Measurements from ENCODE around the gene ZBTB46.
"Not testable (repeated sequence)": the region's sequence is repeated elsewhere in the genome, so short reads cannot be mapped to it uniquely, and the experiment has no call there.

The ZBTB46 gene

GRCh38 chr20:63858393-63859165 lies 27.5 kb upstream of the ZBTB46 start:
- peak in 1 of 2 donors; percentile 40 for DNase-seq

GRCh38 chr20:63857764-63858392 lies 26.8 kb upstream of the ZBTB46 start:
- DNase-seq, result no peak

DNA sequence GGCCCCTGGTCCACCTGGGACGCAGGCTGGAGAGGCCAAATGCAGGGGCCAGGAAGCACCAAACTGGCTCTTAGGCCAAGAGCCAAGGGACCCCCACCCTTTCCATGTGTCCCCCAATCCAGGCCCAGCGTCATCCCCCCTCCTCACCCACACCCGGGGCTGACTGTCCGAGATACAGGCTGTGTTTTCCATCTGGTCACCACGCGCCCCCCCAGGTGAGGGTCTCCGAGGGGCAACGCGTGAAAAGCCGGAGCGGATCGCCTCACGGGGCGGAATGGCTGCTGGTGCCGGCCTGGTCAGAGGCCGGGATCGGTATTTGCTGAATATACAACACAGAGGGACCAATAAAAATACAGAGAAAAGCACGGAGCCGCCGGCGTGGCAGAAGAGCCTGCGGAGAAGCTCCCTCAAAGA lies 25.0 kb upstream of the ZBTB46 start:
- no peak for DNase-seq

- DNase-seq, result no peak
Observed at GRCh38 chr20:63855363-63856097, 24.5 kb upstream of the ZBTB46 start.

DNA sequence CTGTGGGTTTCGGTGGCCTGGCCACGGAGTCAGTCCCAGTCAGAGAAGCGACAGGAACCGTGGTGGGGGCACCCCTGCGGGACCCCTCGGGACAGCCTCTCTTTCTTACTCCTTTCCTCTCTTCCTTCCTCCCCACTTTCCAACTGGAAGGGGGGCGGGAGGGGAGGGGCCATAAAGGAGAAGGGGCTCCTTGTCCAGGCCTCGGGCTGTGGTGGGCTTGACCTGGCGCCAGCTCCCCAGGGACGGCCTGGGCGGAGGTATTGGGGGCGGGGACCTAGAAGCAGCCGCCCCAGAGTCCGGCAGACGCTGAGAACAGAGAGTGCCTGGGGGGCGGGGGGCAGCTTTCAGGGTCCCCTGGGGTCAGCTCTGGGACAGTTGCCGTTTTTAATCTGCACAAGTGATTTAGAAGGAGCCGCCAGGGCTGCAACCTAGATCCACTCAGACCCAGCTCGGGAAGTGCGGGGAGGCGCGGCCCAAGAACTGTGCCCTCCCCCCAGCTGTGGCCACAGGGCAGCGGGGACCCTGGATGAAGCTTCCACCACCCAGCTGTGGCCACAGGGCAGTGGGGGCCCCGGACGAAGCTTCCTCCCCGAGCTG lies 23.8 kb upstream of the ZBTB46 start:
- no peak for DNase-seq

GRCh38 chr20:63854069-63854765 lies 23.2 kb upstream of the ZBTB46 start:
- peak in 1 of 2 donors; percentile 33 for DNase-seq

- DNase-seq, result not testable (repeated sequence)
Observed at GRCh38 chr20:63853733-63854068, 22.6 kb upstream of the ZBTB46 start.

DNA sequence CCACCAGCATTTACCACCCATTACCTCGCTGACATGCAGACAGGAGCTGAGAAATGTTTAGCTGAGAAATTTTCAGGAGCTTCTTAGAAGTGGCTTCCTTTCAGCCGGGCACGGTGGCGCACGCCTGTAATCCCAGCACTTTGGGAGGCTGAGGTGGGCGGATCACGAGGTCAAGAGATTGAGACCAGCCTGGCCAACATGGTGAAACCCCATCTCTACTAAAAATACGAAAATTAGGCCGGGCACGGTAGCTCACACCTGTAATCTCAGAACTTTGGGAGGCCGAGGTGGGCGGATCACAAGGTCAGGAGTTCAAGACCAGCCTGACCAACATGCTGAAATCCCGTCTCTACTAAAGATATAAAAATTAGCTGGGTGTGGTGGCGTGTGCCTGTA lies 20.5 kb upstream of the ZBTB46 start:
- DNase-seq, result not testable (repeated sequence)

DNA sequence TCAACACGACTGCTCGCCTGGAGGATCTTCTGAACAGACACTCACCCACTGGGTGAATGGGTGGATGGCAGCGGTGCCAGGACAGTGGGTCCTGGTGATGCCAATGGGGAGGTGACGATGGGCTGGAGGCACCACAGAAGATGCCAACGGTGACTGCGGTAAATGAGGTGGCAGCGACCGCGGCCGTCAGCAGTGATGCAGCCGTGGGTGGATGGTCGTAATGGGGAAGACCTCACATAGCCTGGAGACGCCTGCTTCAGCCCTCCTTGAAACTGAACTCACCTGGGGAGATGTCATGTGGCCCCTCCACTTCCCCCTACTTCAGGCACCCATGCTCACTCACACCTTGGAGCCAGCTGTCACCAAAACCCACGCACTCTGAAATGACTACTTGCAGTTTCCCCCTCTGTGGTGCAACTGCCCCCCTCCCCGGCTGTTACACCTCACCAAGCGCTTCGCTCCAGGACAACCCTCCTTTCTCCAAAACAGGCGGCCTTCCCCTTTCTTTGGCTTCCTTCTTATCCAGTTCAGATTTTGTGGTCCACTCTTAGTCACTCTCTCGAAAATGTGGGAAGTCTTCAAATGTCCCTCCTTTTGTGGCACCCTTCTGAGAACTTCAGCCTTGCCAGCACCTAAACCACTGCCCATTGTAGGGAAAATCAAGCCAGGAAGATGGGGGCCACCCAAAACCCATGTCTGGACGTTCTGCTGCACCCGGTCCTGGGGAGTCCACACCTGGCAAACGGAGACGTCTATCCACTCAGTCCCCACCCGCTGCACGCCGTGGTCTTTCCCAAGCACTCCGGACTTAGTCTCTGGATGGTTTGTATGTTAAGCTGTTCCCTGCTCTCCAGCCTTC lies 19.9 kb upstream of the ZBTB46 start:
- no peak for DNase-seq

DNA sequence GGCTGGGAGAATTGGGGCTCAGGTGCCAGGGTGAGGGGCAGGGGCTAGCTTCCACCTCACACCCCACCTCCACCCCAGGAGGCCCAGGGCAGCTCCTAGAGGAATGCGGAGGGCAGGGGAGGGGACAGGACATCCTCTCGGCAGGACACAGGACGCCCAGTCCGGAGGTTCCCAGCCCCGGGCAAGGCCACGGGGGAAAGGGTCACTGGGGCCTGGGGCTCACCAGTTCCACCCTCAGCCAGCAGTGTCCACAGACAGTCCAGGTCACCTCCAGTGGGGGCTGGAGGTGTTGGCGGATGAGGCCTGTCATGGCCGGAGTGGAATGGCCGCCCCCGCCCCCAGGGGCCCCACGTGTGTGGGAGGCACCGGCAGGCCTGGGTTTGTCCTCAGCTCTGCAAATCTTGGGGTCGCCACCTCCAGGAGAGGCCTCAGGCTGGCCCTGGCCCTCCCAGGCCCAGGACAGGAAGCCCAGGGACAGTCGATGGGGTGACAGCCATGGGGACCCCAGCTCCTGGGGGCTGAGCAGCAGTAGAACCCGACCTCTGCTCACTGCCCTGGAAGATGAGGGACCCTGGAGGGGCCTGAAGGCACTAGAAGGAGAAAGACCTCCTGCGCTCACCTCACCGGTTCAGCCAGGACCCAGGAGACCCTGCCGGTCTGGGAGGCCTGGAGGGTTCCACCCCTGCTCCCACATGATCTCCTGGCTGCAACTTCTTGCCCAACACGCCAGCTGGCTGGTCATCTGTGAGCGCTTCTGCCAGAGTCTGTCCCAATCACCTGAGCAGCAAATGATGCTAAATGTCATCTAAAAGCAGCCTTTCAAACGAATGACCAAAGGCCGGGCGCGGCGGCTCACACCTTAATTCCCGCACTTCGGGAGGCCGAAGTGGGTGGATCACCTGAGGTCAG lies 17.2 kb upstream of the ZBTB46 start:
- DNase-seq, result no peak

- peak in 1 of 2 donors; percentile 31 for DNase-seq
Observed at GRCh38 chr20:63847237-63848002, 16.4 kb upstream of the ZBTB46 start.

DNA sequence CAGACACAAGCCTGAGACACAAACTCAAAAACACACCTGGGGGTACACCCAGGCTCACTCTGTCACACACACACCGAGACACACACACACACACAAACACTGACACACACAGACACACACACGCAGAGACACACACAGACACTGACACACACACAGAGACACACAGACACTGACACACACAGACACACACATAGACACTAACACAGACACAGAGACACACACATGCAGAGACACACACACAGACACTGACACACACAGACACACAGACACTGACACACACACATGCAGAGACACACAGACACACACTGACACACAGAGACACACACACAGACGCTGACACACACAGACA lies 15.8 kb upstream of the ZBTB46 start:
- no peak for DNase-seq

DNA sequence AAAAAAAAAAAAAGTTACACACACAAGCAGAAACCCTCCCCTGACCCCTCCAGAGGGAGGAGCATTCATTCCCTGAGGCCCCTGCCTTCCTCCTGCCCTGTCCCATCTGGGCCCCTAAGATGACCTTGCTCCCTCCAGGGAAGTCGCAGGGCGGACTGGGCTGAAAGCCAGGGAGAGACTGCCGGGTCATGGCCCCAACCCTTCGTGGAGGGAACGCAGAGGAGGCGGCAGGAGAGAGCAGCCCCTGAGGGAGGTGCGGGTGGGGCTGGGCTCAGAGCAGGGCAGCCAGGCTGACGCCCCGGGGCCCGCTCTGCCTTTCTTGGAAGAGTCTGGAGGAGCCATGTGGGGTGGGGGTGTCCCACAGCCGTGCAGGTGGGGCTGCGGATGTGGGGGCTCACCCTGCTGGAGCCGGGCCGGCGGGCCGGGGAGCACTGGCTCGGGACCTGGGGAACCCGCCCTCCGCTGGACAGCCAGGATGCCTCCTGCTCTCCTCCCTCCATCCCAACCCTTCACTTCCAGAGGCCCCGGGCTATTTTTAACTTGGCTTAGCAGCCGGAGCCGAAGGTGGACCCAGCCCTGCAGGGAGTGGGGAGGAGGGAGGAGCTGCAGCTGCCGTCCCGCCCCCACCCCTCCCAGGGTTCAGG lies 15.2 kb upstream of the ZBTB46 start:
- DNase-seq, result no peak

DNA sequence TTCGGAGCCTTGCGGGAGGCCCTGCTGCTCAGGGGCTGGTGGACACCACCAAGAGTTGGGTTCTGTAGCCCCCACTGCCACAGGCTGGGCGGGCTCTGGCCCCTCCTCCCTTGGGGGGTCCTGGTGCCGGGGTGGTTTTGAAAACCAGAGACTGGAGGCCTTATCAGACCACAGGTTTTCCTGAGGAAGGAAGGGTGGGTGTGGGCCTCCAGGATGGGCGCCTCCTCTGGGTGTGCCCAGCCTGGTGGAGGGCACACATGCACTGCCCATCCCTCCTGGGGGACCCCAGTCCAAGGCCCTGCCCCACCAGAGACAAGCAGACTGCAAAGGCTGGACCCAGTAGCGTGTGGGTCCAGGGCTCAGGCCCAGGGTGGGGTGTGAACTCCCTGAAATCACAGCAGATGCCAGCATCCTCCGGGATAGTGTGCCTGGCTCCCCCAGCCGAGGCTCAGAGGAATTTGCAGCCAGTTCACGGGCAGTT lies 13.5 kb upstream of the ZBTB46 start:
- DNase-seq, result no peak

DNA sequence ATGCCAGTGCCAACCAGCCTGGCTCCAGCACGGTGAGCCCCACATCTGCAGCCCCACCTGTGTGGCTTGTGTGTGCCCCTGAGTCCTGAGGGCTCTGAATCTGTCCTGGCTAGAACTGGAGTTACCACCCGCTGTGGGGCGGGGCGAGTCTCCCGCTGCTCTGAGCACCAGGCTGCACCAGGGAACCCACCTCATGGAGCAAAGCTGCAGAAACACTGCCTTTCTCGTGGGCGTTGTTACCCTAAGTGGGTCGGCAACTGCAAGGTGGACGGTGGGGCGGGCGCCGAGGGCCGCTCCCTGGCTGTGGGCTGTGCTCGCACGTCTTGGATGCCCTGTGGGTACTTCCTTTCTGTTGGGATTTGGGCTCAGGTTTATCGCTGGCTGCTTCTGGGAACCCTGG lies 12.7 kb upstream of the ZBTB46 start:
- DNase-seq, result no peak

DNA sequence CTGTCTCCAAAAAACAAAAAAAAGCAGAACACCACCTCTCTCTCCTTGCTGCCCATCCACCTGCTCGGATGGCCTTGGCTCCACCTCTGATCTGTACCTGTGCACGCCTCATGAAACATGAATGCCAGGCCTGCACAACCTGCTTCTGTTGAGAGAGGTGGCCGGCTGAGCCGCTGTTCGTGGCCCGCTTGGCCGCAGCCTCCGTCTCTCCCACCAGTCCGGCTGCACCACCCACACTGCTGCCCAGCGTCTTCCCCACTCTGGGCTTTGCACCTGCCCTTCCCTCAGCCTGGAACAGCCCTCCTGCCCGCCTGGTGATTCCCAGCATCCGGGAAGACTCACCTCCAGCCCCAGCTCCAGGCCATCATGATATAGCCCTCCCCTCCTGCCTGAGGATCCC lies 12.2 kb upstream of the ZBTB46 start:
- no peak for DNase-seq

GRCh38 chr20:63842258-63842657 lies 11.2 kb upstream of the ZBTB46 start:
- no peak for DNase-seq

DNA sequence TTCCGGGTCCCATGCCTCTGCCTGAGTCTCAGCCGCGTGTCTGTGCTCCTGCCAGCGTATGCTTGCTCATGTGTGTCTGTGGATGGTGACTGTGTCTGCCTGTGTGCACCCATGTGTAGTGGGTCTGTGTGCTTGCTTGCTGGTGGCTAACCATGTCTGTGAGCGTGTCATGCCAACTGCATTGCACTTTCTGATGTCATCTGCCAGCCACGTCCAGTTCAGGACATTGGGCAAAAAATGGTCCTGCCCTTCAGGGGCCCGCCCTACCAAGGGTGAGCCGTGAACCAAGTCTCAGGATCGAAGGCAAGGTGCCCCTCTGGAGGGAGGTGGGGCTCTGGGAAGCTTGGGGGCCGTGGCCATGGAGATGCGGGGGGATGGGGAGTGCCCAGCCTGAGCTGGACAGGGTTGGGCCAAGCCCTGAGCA lies 9.4 kb upstream of the ZBTB46 start:
- DNase-seq, result no peak

- no peak for DNase-seq
Observed at GRCh38 chr20:63839620-63840019, 8.6 kb upstream of the ZBTB46 start.
